ENCODE data around the gene EFHD2. TPM values are rescaled to one million over a fixed set of nuclear protein-coding genes. Genes with fewer than 3 reads are reported as not detected.

Gene EFHD2, protein sequence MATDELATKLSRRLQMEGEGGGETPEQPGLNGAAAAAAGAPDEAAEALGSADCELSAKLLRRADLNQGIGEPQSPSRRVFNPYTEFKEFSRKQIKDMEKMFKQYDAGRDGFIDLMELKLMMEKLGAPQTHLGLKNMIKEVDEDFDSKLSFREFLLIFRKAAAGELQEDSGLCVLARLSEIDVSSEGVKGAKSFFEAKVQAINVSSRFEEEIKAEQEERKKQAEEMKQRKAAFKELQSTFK
- total RNA-seq, result 10 to 100 TPM; 36.0 to 71.3 TPM

DNA sequence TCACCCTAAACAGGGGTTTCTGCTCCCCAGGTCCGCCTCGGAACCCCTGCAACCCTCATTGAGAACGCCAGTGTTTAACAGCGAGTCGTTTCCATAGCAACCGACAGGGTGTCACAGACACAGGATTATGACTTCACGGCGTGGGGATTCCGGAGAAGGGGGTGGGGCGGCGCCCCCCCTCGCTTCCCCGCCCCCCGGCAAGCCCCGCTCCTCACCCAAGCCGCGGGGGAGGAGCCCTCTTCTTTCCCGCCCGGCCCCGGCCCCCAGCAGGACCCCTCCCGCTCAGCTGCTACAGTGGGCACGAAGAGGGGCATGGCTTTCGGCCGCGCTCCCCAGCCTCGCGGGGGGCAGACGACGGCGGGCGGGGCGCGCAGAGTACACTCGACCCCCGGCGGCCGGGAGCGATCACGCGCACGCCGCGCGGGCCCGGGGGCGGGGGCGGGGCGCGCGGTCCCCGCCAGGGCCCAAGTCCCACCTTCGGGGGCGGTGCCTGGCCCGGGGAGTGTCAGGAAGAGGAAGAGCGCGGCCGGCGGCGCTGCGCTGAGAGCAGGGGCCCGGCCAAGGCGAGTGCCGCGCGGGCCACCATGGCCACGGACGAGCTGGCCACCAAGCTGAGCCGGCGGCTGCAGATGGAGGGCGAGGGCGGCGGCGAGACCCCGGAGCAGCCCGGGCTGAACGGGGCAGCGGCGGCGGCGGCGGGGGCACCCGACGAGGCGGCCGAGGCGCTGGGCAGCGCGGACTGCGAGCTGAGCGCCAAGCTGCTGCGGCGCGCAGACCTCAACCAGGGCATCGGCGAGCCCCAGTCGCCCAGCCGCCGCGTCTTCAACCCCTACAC, at the start of gene EFHD2:
Gene EFHD2, plus strand, starts transcription at position 501 of the 835 bp plus-strand sequence. Its CDS starts 84 bp downstream, at position 585.
- H3K9me3 ChIP-seq, result no peaks in the 10 kb centered on the region
- H3K27ac ChIP-seq, result peak within 1 kb of the TSS in 1 of 2 donors; percentile 33
- no peaks in the 10 kb centered on the region for H3K36me3 ChIP-seq
- peak; percentile 13 for TF ChIP-seq CTCF (IDR thresholded peaks at IDR 0.05)
- peak within 1 kb of the TSS; percentile 89 for H3K4me3 ChIP-seq
- H3K27me3 ChIP-seq (replicated peaks; ENCODE audit: insufficient read depth), result no peaks in the 10 kb centered on the region
- H3K4me1 ChIP-seq (ENCODE audit: control insufficient read depth in 1 of 2, low read depth in 2 of 2), result peaks cover 14 to 56% of the 10 kb centered on the region in 2 donors
- ATAC-seq (ENCODE audit: insufficient number of reproducible peaks, low FRiP score, low read depth) (peak; percentile 70), DNase-seq (ENCODE audit: low spot score) (peak; percentile 64)

DNA sequence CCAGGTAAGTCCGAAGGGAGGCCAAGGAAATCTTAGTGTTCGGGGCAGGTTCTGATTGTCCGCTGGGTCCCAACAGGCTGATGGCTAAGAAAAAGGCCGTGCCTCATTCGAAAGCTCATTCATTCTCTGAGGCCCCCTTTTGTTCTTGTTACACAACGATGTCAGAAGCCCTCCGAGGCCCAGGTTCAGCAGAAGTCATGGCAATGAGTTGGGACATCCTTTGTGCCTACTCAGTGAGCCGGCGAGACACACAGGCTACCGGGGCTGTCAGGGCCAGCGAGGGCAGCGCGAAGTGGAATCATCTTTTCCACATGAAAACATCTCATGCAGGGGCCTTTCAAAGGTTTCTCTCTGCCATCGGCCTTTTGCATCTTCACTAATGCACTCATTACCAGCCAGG, 49.0 kb upstream of the EFHD2 start:
- ATAC-seq (ENCODE audit: insufficient number of reproducible peaks, low FRiP score, low read depth), result no peak
- TF ChIP-seq CTCF (IDR thresholded peaks at IDR 0.05), result no peak
- no peak for DNase-seq (ENCODE audit: low spot score)
- no peaks in the 10 kb centered on the region for H3K4me1 ChIP-seq (ENCODE audit: control insufficient read depth in 1 of 2, low read depth in 2 of 2)
- no peaks in the 10 kb centered on the region for H3K27me3 ChIP-seq (replicated peaks; ENCODE audit: insufficient read depth)
- H3K36me3 ChIP-seq, result no peaks in the 10 kb centered on the region
- no peaks in the 10 kb centered on the region for H3K9me3 ChIP-seq
- no peak overlapping the region for H3K4me3 ChIP-seq
- H3K27ac ChIP-seq, result no peak overlapping the region

- Histone ChIP-seq H3K4me3 (no peak overlapping the region), H3K36me3 (no peaks in the 10 kb centered on the region), H3K27me3 (replicated peaks; ENCODE audit: insufficient read depth) (no peaks in the 10 kb centered on the region), H3K27ac (no peak overlapping the region), H3K9me3 (no peaks in the 10 kb centered on the region), H3K4me1 (ENCODE audit: control insufficient read depth in 1 of 2, low read depth in 2 of 2) (no peaks in the 10 kb centered on the region)
- no peak for TF ChIP-seq CTCF (IDR thresholded peaks at IDR 0.05)
- ATAC-seq (ENCODE audit: insufficient number of reproducible peaks, low FRiP score, low read depth) (no peak), DNase-seq (ENCODE audit: low spot score) (no peak)
Measured at GRCh38 chr1:15362096-15362736, 47.5 kb upstream of the EFHD2 start.

DNA sequence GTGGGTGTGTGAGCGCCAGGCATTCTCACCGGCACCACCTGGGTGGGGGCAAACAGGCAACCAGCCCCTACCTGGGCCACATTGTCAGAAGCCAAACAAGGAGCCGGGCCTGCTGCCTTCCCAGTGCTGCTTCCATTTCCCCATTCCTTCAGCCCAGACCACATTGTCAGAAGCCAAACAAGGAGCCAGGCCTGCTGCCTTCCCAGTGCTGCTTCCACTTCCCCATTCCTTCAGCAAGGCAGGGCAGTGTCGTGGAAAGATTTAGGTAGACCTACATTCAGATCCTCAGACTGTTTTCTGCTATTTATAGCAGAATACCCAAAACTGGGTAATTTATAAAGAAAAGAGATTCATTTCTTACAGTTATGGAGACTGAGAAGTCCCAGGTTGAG, 47.0 kb upstream of the EFHD2 start:
- Histone ChIP-seq H3K27ac (no peak overlapping the region), H3K4me1 (ENCODE audit: control insufficient read depth in 1 of 2, low read depth in 2 of 2) (no peaks in the 10 kb centered on the region), H3K27me3 (replicated peaks; ENCODE audit: insufficient read depth) (no peaks in the 10 kb centered on the region), H3K9me3 (no peaks in the 10 kb centered on the region), H3K4me3 (no peak overlapping the region), H3K36me3 (no peaks in the 10 kb centered on the region)
- ATAC-seq (ENCODE audit: insufficient number of reproducible peaks, low FRiP score, low read depth), result no peak
- DNase-seq (ENCODE audit: low spot score), result no peak
- TF ChIP-seq CTCF (IDR thresholded peaks at IDR 0.05), result no peak

DNA sequence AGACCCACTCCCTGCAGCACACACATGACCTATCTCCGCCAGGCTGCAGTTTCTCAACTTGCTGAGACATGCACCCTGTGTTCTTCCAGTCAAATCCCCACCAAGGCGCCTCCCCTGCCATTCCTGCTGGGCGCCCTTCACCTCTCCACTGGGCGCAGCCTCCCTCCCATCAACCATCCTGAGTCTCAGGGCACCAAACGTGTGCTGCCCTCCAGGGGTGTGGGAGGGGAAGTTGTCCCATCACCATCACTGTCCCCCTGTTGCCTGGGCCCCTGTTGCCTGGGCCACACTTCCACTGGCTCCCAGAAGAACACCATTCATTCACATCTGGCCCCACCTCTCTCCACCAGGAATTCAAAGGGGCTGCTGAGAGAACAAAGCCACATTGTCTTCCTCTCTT, 44.9 kb upstream of the EFHD2 start:
- no peaks in the 10 kb centered on the region for H3K4me1 ChIP-seq (ENCODE audit: control insufficient read depth in 1 of 2, low read depth in 2 of 2)
- no peaks in the 10 kb centered on the region for H3K36me3 ChIP-seq
- H3K4me3 ChIP-seq, result no peak overlapping the region
- no peak for TF ChIP-seq CTCF (IDR thresholded peaks at IDR 0.05)
- no peak for DNase-seq (ENCODE audit: low spot score)
- no peaks in the 10 kb centered on the region for H3K9me3 ChIP-seq
- no peak for ATAC-seq (ENCODE audit: insufficient number of reproducible peaks, low FRiP score, low read depth)
- no peak overlapping the region for H3K27ac ChIP-seq
- H3K27me3 ChIP-seq (replicated peaks; ENCODE audit: insufficient read depth), result no peaks in the 10 kb centered on the region
